Mesenchymal stem cell (in vitro differentiated cells and primary cell): ENCODE results near the gene TLX3.
A peak's percentile ranks its signal among the peaks of the same experiment; 100 is the strongest.

Experiments
- DNase-seq: peaks from one replicate; pipeline ENCODE4 v3.0.0-alpha.2; 2013
- H2AFZ ChIP-seq: one replicate; pipeline ENCODE4 v1.6.1; 2013; ENCODE audit warnings: low read depth, mild to moderate bottlenecking, control low read depth, inconsistent platforms, low read length, moderate library complexity
- H2AK5ac ChIP-seq: 2 replicates; pipeline ENCODE4 v1.6.1; 2013; ENCODE audit warnings: low read length, moderate library complexity, mild to moderate bottlenecking, inconsistent platforms; ENCODE audit not compliant: severe bottlenecking
- H2BK120ac ChIP-seq: one replicate; pipeline ENCODE4 v1.6.1; 2013; ENCODE audit warnings: low read depth, mild to moderate bottlenecking, inconsistent platforms, low read length, moderate library complexity
- H2BK12ac ChIP-seq, 2 experiments: one replicate each; pipeline ENCODE4 v1.6.1; 2013; ENCODE audit warnings: inconsistent platforms in 2 of 2, low read length in 2 of 2, mild to moderate bottlenecking in 2 of 2, moderate library complexity in 2 of 2, control low read depth in 1 of 2
- H2BK15ac ChIP-seq: one replicate; pipeline ENCODE4 v1.6.1; 2013; ENCODE audit warnings: mild to moderate bottlenecking, low read depth, inconsistent platforms; ENCODE audit not compliant: poor library complexity, severe bottlenecking
- H2BK5ac ChIP-seq: 2 replicates; pipeline ENCODE4 v1.6.1; 2013; ENCODE audit warnings: low read depth, mild to moderate bottlenecking, low read length, control low read depth, inconsistent platforms; ENCODE audit not compliant: poor library complexity, severe bottlenecking
- H3K14ac ChIP-seq, 2 experiments: one replicate each; pipeline ENCODE4 v1.6.1; 2013; ENCODE audit warnings: inconsistent platforms in 2 of 2, low read length in 2 of 2, control low read depth in 1 of 2, mild to moderate bottlenecking in 1 of 2, moderate library complexity in 1 of 2
- H3K18ac ChIP-seq, 2 experiments: one replicate each; pipeline ENCODE4 v1.6.1; 2013; ENCODE audit warnings: inconsistent platforms in 2 of 2, low read length in 2 of 2, control low read depth in 1 of 2, low read depth in 1 of 2, mild to moderate bottlenecking in 1 of 2
- H3K23ac ChIP-seq, 2 experiments: one replicate each; pipeline ENCODE4 v1.6.1; 2013; ENCODE audit warnings: inconsistent platforms in 2 of 2, low read length in 2 of 2, mild to moderate bottlenecking in 2 of 2, moderate library complexity in 2 of 2, control low read depth in 1 of 2
- H3K27ac ChIP-seq: 2 replicates; pipeline ENCODE4 v1.5.1; 2013; ENCODE audit warnings: mild to moderate bottlenecking, moderate library complexity, low read length, control low read depth, inconsistent platforms; ENCODE audit not compliant: poor library complexity, severe bottlenecking
- H3K27me3 ChIP-seq, 2 experiments: 2 replicates each; pipeline versions ENCODE4 v1.6.1 to v1.7.0; 2013; ENCODE audit warnings: low read length in 2 of 2, mild to moderate bottlenecking in 2 of 2, moderate library complexity in 2 of 2, control low read depth in 1 of 2, inconsistent platforms in 1 of 2; ENCODE audit not compliant: control insufficient read depth in 1 of 2, insufficient read depth in 1 of 2
- H3K36me3 ChIP-seq, 2 experiments: 2 replicates each; pipeline versions ENCODE4 v1.6.1 to v1.7.0; 2013; ENCODE audit warnings: low read length in 2 of 2, control low read depth in 1 of 2, inconsistent platforms in 1 of 2, low read depth in 1 of 2, mild to moderate bottlenecking in 1 of 2; ENCODE audit not compliant: insufficient read depth in 2 of 2, control insufficient read depth in 1 of 2
- H3K4ac ChIP-seq, 2 experiments: one replicate each; pipeline ENCODE4 v1.6.1; 2013; ENCODE audit warnings: inconsistent platforms in 2 of 2, low read length in 2 of 2, mild to moderate bottlenecking in 2 of 2, moderate library complexity in 2 of 2, control low read depth in 1 of 2, low read depth in 1 of 2
- H3K4me1 ChIP-seq: 2 replicates; pipeline ENCODE4 v1.6.1; 2013; ENCODE audit warnings: low read depth, low read length, control low read depth; ENCODE audit not compliant: control insufficient read depth, insufficient read depth
- H3K4me2 ChIP-seq: 2 replicates; pipeline ENCODE4 v1.6.1; 2013; ENCODE audit warnings: low read length, mild to moderate bottlenecking, inconsistent platforms; ENCODE audit not compliant: poor library complexity, severe bottlenecking
- H3K4me3 ChIP-seq, 2 experiments: 2 replicates each; pipeline versions ENCODE4 v1.5.1 to v1.7.0; 2013; ENCODE audit warnings: low read length in 2 of 2, mild to moderate bottlenecking in 2 of 2, control low read depth in 1 of 2, low read depth in 1 of 2; ENCODE audit not compliant: insufficient read depth in 1 of 2
- H3K79me1 ChIP-seq: replicated peaks from 2 replicates; pipeline ENCODE4 v1.6.1; 2013; ENCODE audit warnings: mild to moderate bottlenecking, control low read depth, low read length, inconsistent platforms; ENCODE audit not compliant: poor library complexity, severe bottlenecking
- H3K9ac ChIP-seq: 2 replicates; pipeline ENCODE4 v1.7.0; 2013; ENCODE audit warnings: mild to moderate bottlenecking, low read length, moderate library complexity
- H3K9me3 ChIP-seq: 2 replicates; pipeline ENCODE4 v1.7.0; 2013; ENCODE audit warnings: mild to moderate bottlenecking, low read length; ENCODE audit not compliant: control insufficient read depth
- H4K8ac ChIP-seq: one replicate; pipeline ENCODE4 v1.6.1; 2013; ENCODE audit warnings: inconsistent platforms, mild to moderate bottlenecking, low read length, moderate library complexity
- H4K91ac ChIP-seq: one replicate; pipeline ENCODE4 v1.6.1; 2013; ENCODE audit warnings: mild to moderate bottlenecking, low read length, inconsistent platforms
- WGBS: methylation state at CpG from one replicate; pipeline ENCODE4 v1.1.7; 2013; ENCODE audit warnings: mixed read lengths; 5-methylcytosine and 5-hydroxymethylcytosine counted together

TLX3 gene

DNA sequence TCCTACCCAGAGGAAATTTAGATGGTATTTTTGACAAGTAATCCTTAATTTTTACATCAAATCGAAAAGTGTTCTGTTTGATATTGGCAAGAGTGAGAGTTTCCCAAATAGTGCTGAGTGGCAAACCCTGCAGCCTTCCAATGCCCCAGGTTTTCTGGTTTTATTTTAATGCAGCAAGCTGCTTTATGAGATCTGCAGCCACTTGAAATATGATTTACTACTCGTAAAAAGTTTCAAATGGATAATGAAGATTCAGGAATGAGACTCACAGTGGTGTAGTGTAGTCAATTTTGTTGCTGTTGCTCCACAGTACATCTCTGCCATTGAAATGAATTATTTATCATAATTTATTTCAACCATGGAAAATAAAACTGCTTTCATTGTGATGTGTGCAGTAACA is 23.6 kb upstream of the TLX3 start:
- no peaks in the 10 kb centered on the region for H3K4me1 ChIP-seq
- no peak overlapping the region for H3K4me3 ChIP-seq
- H3K27me3 ChIP-seq = peaks cover 0 to 10% of the 10 kb centered on the region in 2 experiments
- no peak overlapping the region for H3K9ac ChIP-seq
- no peak overlapping the region for H3K14ac ChIP-seq
- no peak overlapping the region for H4K91ac ChIP-seq
- H2BK15ac ChIP-seq = no peak overlapping the region
- 64% methylated on average over 2 of the region's 2 CpGs for WGBS
- no peak overlapping the region for H2BK5ac ChIP-seq
- H3K27ac ChIP-seq = no peak overlapping the region
- no peak overlapping the region for H2BK120ac ChIP-seq
- H3K4me2 ChIP-seq = no peak overlapping the region
- no peak overlapping the region for H2AFZ ChIP-seq
- no peak overlapping the region for H4K8ac ChIP-seq
- H3K23ac ChIP-seq = no peak overlapping the region
- H3K36me3 ChIP-seq = no peaks in the 10 kb centered on the region
- H3K79me1 ChIP-seq = no peaks in the 10 kb centered on the region
- H3K4ac ChIP-seq = no peak overlapping the region
- no peaks in the 10 kb centered on the region for H3K9me3 ChIP-seq
- no peak overlapping the region for H2BK12ac ChIP-seq
- no peak for DNase-seq
- no peak overlapping the region for H3K18ac ChIP-seq
- no peak overlapping the region for H2AK5ac ChIP-seq

- H3K36me3 ChIP-seq = no peaks in the 10 kb centered on the region
- no peaks in the 10 kb centered on the region for H3K4me1 ChIP-seq
- H3K18ac ChIP-seq = no peak overlapping the region
- H2BK5ac ChIP-seq = no peak overlapping the region
- no peak overlapping the region for H2BK15ac ChIP-seq
- H3K9ac ChIP-seq = no peak overlapping the region
- no peak for DNase-seq
- no peak overlapping the region for H4K91ac ChIP-seq
- no peak overlapping the region for H4K8ac ChIP-seq
- H2BK120ac ChIP-seq = no peak overlapping the region
- no peak overlapping the region for H2AK5ac ChIP-seq
- no peak overlapping the region for H3K4ac ChIP-seq
- no peak overlapping the region for H3K4me3 ChIP-seq
- H2BK12ac ChIP-seq = no peak overlapping the region
- H3K79me1 ChIP-seq = no peaks in the 10 kb centered on the region
- 87% methylated on average over 2 of the region's 2 CpGs for WGBS
- H3K27me3 ChIP-seq = peaks cover 0 to 9% of the 10 kb centered on the region in 2 experiments
- H3K27ac ChIP-seq = no peak overlapping the region
- no peak overlapping the region for H3K14ac ChIP-seq
- no peak overlapping the region for H3K4me2 ChIP-seq
- no peak overlapping the region for H3K23ac ChIP-seq
- H2AFZ ChIP-seq = no peak overlapping the region
- no peaks in the 10 kb centered on the region for H3K9me3 ChIP-seq
These were observed 21.0 kb upstream of the TLX3 start for GRCh38 chr5:171288066-171288465.

DNA sequence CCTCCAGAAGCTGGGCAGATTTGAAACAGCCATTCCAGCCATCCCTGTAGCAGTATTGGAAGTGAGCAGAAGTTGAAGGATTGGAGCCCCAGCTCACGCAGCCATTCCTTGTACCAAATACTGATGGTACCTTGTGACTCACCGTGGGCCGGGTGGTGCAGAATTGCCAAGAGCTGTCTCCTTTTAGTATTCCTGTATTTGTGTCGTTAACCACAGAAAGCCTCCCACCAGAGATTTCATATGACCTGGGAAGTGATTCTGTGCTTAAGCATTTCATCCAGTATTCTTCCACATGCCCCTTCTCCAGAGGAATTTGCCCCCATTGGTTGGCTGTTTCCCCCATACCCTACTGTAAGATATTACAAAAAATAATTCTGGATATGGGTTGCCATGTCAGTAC is 17.7 kb upstream of the TLX3 start:
- no peak overlapping the region for H3K14ac ChIP-seq
- no peak overlapping the region for H3K4ac ChIP-seq
- H2BK12ac ChIP-seq = no peak overlapping the region
- H2BK120ac ChIP-seq = no peak overlapping the region
- no peaks in the 10 kb centered on the region for H3K9me3 ChIP-seq
- H2BK5ac ChIP-seq = no peak overlapping the region
- H4K8ac ChIP-seq = no peak overlapping the region
- H3K4me1 ChIP-seq = peaks cover 2% of the 10 kb centered on the region
- WGBS = 90% methylated on average over 4 of the region's 4 CpGs
- no peak overlapping the region for H3K4me2 ChIP-seq
- H3K27ac ChIP-seq = no peak overlapping the region
- no peak overlapping the region for H3K4me3 ChIP-seq
- H2AK5ac ChIP-seq = no peak overlapping the region
- no peak overlapping the region for H3K9ac ChIP-seq
- H3K36me3 ChIP-seq = peaks cover 0 to 3% of the 10 kb centered on the region in 2 experiments
- no peak overlapping the region for H2BK15ac ChIP-seq
- H2AFZ ChIP-seq = no peak overlapping the region
- no peak for DNase-seq
- H3K27me3 ChIP-seq = peaks cover 0 to 17% of the 10 kb centered on the region in 2 experiments
- no peaks in the 10 kb centered on the region for H3K79me1 ChIP-seq
- no peak overlapping the region for H3K18ac ChIP-seq
- H3K23ac ChIP-seq = no peak overlapping the region
- no peak overlapping the region for H4K91ac ChIP-seq

DNA sequence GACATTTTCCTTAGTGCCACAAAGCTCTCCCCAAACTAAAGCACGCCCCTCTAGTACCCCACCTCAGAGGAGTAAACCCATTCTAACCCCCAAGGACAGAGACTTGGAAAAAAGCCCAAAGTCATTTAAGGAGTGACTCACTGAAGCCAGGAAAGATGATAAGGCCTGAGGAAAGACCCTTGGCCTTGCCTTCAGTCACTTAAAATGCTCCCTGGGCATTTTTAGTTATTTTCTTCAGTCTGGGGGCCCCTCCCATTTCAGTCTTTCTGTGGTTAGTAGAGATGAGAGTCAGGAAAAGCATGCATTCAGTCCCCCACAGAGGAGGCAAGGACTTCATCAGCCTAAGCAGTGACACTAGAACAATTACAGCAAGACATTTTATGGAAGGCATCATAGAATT is 13.7 kb upstream of the TLX3 start:
- no peak overlapping the region for H3K4ac ChIP-seq
- no peak overlapping the region for H2AFZ ChIP-seq
- H3K18ac ChIP-seq = no peak overlapping the region
- H2BK15ac ChIP-seq = no peak overlapping the region
- WGBS = 77% methylated on average over 1 of the region's 1 CpG
- no peak overlapping the region for H2BK12ac ChIP-seq
- H3K23ac ChIP-seq = no peak overlapping the region
- no peak overlapping the region for H4K8ac ChIP-seq
- H4K91ac ChIP-seq = no peak overlapping the region
- no peak overlapping the region for H3K4me3 ChIP-seq
- H3K4me2 ChIP-seq = no peak overlapping the region
- peaks cover 0 to 3% of the 10 kb centered on the region in 2 experiments for H3K36me3 ChIP-seq
- peak; percentile 29 for DNase-seq
- H2BK120ac ChIP-seq = no peak overlapping the region
- no peak overlapping the region for H3K14ac ChIP-seq
- peaks cover 2% of the 10 kb centered on the region for H3K4me1 ChIP-seq
- H3K79me1 ChIP-seq = no peaks in the 10 kb centered on the region
- peaks cover 0 to 23% of the 10 kb centered on the region in 2 experiments for H3K27me3 ChIP-seq
- no peak overlapping the region for H2BK5ac ChIP-seq
- no peak overlapping the region for H3K9ac ChIP-seq
- no peak overlapping the region for H2AK5ac ChIP-seq
- no peak overlapping the region for H3K27ac ChIP-seq
- no peaks in the 10 kb centered on the region for H3K9me3 ChIP-seq
